ENCODE results near the gene PDGFRB. TPM values are rescaled to one million over a fixed set of nuclear protein-coding genes. Genes with fewer than 3 reads are reported as not detected.

Gene PDGFRB
- total RNA-seq, 2 experiments from 2014 or later = 0.23 to 3.0 TPM

DNA sequence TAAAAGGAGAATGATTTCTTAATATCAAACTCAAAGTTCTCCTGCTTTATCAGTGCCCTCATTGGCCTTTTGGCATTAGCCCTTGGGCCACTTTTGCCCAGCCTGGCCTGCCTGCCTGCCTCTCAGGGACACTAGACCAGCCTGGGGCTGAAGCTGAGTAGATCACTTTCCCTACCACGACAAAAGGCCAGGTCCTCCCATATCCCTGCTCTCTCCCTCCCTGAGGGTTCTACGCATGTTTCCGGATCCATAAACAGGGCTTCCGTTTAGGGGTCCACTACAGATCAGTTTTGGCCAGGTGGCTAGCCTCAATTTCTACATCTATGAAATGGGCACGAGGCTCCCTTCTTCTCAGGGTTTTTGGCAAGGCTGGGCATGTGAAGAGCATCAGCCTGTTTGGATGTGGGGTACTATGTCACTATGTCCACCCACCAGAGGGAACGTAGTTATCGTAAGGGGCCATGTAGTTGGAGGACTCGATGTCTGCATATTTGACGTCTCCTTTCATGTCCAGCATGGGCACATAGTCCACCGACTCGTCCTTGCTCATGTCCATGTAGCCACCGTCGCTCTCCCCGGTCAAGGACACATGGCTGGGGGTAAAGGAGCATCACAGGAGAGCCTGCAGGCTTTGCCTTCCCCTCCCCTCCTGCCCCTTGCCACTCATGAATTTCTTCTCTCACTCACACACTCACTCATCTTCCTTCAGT is 34.0 kb downstream of the PDGFRB start:
- no peak overlapping the region for H2AFZ ChIP-seq (ENCODE audit: low read length)
- no peak overlapping the region for H3K4me2 ChIP-seq (ENCODE audit: low read length)
- no TSS peak for BruUV-seq (replicated peaks)
- H3K36me3 ChIP-seq (ENCODE audit: insufficient read depth, low read length) = no peaks in the 10 kb centered on the region
- ChIA-PET POLR2A (no interaction called here), CTCF (ENCODE audit: unreplicated experiment) (interaction anchor here (0.6 kb wide), 1 partner anchor 84 kb away, joined by 5 read pairs; no protein-coding TSS in a partner anchor)
- H3K9me2 ChIP-seq (ENCODE audit: insufficient read depth, low read length) = no peaks in the 10 kb centered on the region
- no peaks in the 10 kb centered on the region for H4K20me1 ChIP-seq (ENCODE audit: insufficient read depth, low read length)
- no peaks in the 10 kb centered on the region for H3K9me3 ChIP-seq (ENCODE audit: low read length)
- no peak overlapping the region for H3K27ac ChIP-seq (ENCODE audit: low read depth, low read length, poor library complexity, severe bottlenecking)
- no peaks in the 10 kb centered on the region for H3K4me1 ChIP-seq (ENCODE audit: insufficient read depth, low read length, poor library complexity, severe bottlenecking)
- TF ChIP-seq EZH2phosphoT487 (IDR thresholded peaks at IDR 0.05; ENCODE audit: borderline replicate concordance, low read depth, low read length) (no peak), CTCF (conservative IDR thresholded peaks at IDR 0.05; ENCODE audit: low read length) (no peak)
- no peak overlapping the region for H3K4me3 ChIP-seq (ENCODE audit: low read depth, low read length, poor library complexity, severe bottlenecking)
- intact Hi-C loops (cut with micrococcal nuclease; ENCODE audit: unreplicated experiment) = no loop called here
- H3K79me2 ChIP-seq (ENCODE audit: insufficient read depth, low read depth, low read length) = no peaks in the 10 kb centered on the region
- no peak for DNase-seq (ENCODE audit: low spot score)

- DNase-seq (ENCODE audit: low spot score) = no peak
- no peaks in the 10 kb centered on the region for H3K9me2 ChIP-seq (ENCODE audit: insufficient read depth, low read length)
- no peak overlapping the region for H3K4me2 ChIP-seq (ENCODE audit: low read length)
- no peaks in the 10 kb centered on the region for H3K4me1 ChIP-seq (ENCODE audit: insufficient read depth, low read length, poor library complexity, severe bottlenecking)
- intact Hi-C loops (cut with micrococcal nuclease; ENCODE audit: unreplicated experiment) = no loop called here
- no peaks in the 10 kb centered on the region for H3K9me3 ChIP-seq (ENCODE audit: low read length)
- BruUV-seq (replicated peaks) = no TSS peak
- H3K79me2 ChIP-seq (ENCODE audit: insufficient read depth, low read depth, low read length) = no peaks in the 10 kb centered on the region
- H3K27ac ChIP-seq (ENCODE audit: low read depth, low read length, poor library complexity, severe bottlenecking) = no peak overlapping the region
- CTCF ChIA-PET (ENCODE audit: unreplicated experiment) = interaction anchor here (0.6 kb wide), 1 partner anchor 83 kb away, joined by 5 read pairs; no protein-coding TSS in a partner anchor
- H3K4me3 ChIP-seq (ENCODE audit: low read depth, low read length, poor library complexity, severe bottlenecking) = no peak overlapping the region
- H4K20me1 ChIP-seq (ENCODE audit: insufficient read depth, low read length) = no peaks in the 10 kb centered on the region
- H2AFZ ChIP-seq (ENCODE audit: low read length) = no peak overlapping the region
- no peaks in the 10 kb centered on the region for H3K36me3 ChIP-seq (ENCODE audit: insufficient read depth, low read length)
- TF ChIP-seq EZH2phosphoT487 (IDR thresholded peaks at IDR 0.05; ENCODE audit: borderline replicate concordance, low read depth, low read length) = no peak
- no peak for TF ChIP-seq CTCF (conservative IDR thresholded peaks at IDR 0.05; ENCODE audit: low read length)
- POLR2A ChIA-PET = no interaction called here
Observed at GRCh38 chr5:150120617-150121447, 34.8 kb downstream of the PDGFRB start.

- Histone ChIP-seq H2AFZ (ENCODE audit: low read length) (no peak overlapping the region), H3K79me2 (ENCODE audit: insufficient read depth, low read depth, low read length) (no peaks in the 10 kb centered on the region), H3K4me3 (ENCODE audit: low read depth, low read length, poor library complexity, severe bottlenecking) (no peak overlapping the region), H3K9me3 (ENCODE audit: low read length) (no peaks in the 10 kb centered on the region), H3K27ac (ENCODE audit: low read depth, low read length, poor library complexity, severe bottlenecking) (no peak overlapping the region), H3K9me2 (ENCODE audit: insufficient read depth, low read length) (no peaks in the 10 kb centered on the region), H3K36me3 (ENCODE audit: insufficient read depth, low read length) (no peaks in the 10 kb centered on the region), H3K4me2 (ENCODE audit: low read length) (no peak overlapping the region), H4K20me1 (ENCODE audit: insufficient read depth, low read length) (no peaks in the 10 kb centered on the region), H3K4me1 (ENCODE audit: insufficient read depth, low read length, poor library complexity, severe bottlenecking) (no peaks in the 10 kb centered on the region)
- TF ChIP-seq CTCF (conservative IDR thresholded peaks at IDR 0.05; ENCODE audit: low read length) (no peak), EZH2phosphoT487 (IDR thresholded peaks at IDR 0.05; ENCODE audit: borderline replicate concordance, low read depth, low read length) (no peak)
- no TSS peak for BruUV-seq (replicated peaks)
- intact Hi-C loops (cut with micrococcal nuclease; ENCODE audit: unreplicated experiment) = no loop called here
- DNase-seq (ENCODE audit: low spot score) = no peak
- POLR2A ChIA-PET = no interaction called here
- CTCF ChIA-PET (ENCODE audit: unreplicated experiment) = no interaction called here
Observed at GRCh38 chr5:150120062-150120441, 35.6 kb downstream of the PDGFRB start.
